ENCODE results near the gene DGCR8. TPM values are rescaled to one million over a fixed set of nuclear protein-coding genes. Genes with fewer than 3 reads are reported as not detected.

Gene DGCR8
- total and polyA plus RNA-seq, 7 donors, result 6.7 to 32.7 (median 15.3) TPM

GRCh38 chr22:20138868-20139267 is 58.8 kb downstream of the DGCR8 start:
- Histone ChIP-seq H3K36me3 (peaks cover 0 to 26% (median 0%) of the 10 kb centered on the region in 4 donors), H3K4me1 (peaks cover 0 to 49% (median 45%) of the 10 kb centered on the region in 4 donors), H3K4me3 (no peak overlapping the region), H3K27me3 (no peaks in the 10 kb centered on the region), H3K27ac (no peak overlapping the region), H3K9me3 (no peaks in the 10 kb centered on the region)
- intact Hi-C loops (cut with DNase I), result loop anchor here (10.0 kb wide), 1 partner anchor 284 kb away; the partner anchor contains the start of genes GNB1L and RTL10
- DNase-seq, result no peak
- WGBS, 2 donors, result 91 to 92% methylated on average over 16 of the region's 16 CpGs
- no peak for TF ChIP-seq POLR2A (IDR thresholded peaks at IDR 0.05)
- no peak for TF ChIP-seq CTCF (IDR thresholded peaks at IDR 0.05)
- TF ChIP-seq EP300 (IDR thresholded peaks at IDR 0.05), result no peak

GRCh38 chr22:20139391-20140106 is 59.5 kb downstream of the DGCR8 start:
- H3K4me3 ChIP-seq, result no peak overlapping the region
- no peaks in the 10 kb centered on the region for H3K27me3 ChIP-seq
- DNase-seq, result no peak
- TF ChIP-seq CTCF (IDR thresholded peaks at IDR 0.05) (no peak), EP300 (IDR thresholded peaks at IDR 0.05) (no peak), POLR2AphosphoS5 (IDR thresholded peaks at IDR 0.05) (no peak), POLR2A (IDR thresholded peaks at IDR 0.05) (no peak)
- 85 to 93% methylated on average over 36 of the region's 36 CpGs for WGBS, 2 donors
- intact Hi-C loops (cut with DNase I), result loop anchor here (10.0 kb wide), 1 partner anchor 285 kb away; the partner anchor contains the start of genes GNB1L and RTL10
- H3K36me3 ChIP-seq, result peaks cover 0 to 31% (median 0%) of the 10 kb centered on the region in 4 donors
- H3K4me1 ChIP-seq, result peaks cover 0 to 42% (median 39%) of the 10 kb centered on the region in 4 donors
- H3K27ac ChIP-seq, result no peak overlapping the region
- no peaks in the 10 kb centered on the region for H3K9me3 ChIP-seq

- intact Hi-C loops (cut with DNase I), result no loop called here
- peaks cover 0 to 37% (median 36%) of the 10 kb centered on the region in 4 donors for H3K4me1 ChIP-seq
- H3K9me3 ChIP-seq, result no peaks in the 10 kb centered on the region
- H3K27me3 ChIP-seq, result no peaks in the 10 kb centered on the region
- peaks cover 0 to 31% (median 0%) of the 10 kb centered on the region in 4 donors for H3K36me3 ChIP-seq
- WGBS, 2 donors, result 93% methylated on average over 11 of the region's 11 CpGs
- no peak overlapping the region for H3K4me3 ChIP-seq
- no peak for DNase-seq
- TF ChIP-seq POLR2AphosphoS5 (IDR thresholded peaks at IDR 0.05), result no peak
- H3K27ac ChIP-seq, result no peak overlapping the region
Measured at GRCh38 chr22:20140107-20140445, 60.0 kb downstream of the DGCR8 start.

- intact Hi-C loops (cut with DNase I), result no loop called here
- DNase-seq, result no peak
- no peaks in the 10 kb centered on the region for H3K9me3 ChIP-seq
- H3K4me3 ChIP-seq, result no peak overlapping the region
- no peak overlapping the region for H3K27ac ChIP-seq
- peaks cover 0 to 35% (median 0%) of the 10 kb centered on the region in 4 donors for H3K36me3 ChIP-seq
- H3K4me1 ChIP-seq, result peaks cover 0 to 32% (median 31%) of the 10 kb centered on the region in 4 donors
- no peak for TF ChIP-seq CTCF (IDR thresholded peaks at IDR 0.05)
- TF ChIP-seq POLR2A (IDR thresholded peaks at IDR 0.05), result no peak
- TF ChIP-seq EP300 (IDR thresholded peaks at IDR 0.05), result no peak
- no peak for TF ChIP-seq POLR2AphosphoS5 (IDR thresholded peaks at IDR 0.05)
- no peaks in the 10 kb centered on the region for H3K27me3 ChIP-seq
- WGBS, 2 donors, result 95 to 96% methylated on average over 17 of the region's 17 CpGs
Measured at GRCh38 chr22:20140521-20140964, 60.5 kb downstream of the DGCR8 start.

- intact Hi-C loops (cut with DNase I), result no loop called here
- H3K9me3 ChIP-seq, result no peaks in the 10 kb centered on the region
- H3K27ac ChIP-seq, result no peak overlapping the region
- H3K27me3 ChIP-seq, result no peaks in the 10 kb centered on the region
- no peak for DNase-seq
- H3K4me1 ChIP-seq, result peaks cover 0 to 23% (median 23%) of the 10 kb centered on the region in 4 donors
- TF ChIP-seq EP300 (IDR thresholded peaks at IDR 0.05) (no peak), POLR2AphosphoS5 (IDR thresholded peaks at IDR 0.05) (no peak), POLR2A (IDR thresholded peaks at IDR 0.05) (no peak), CTCF (IDR thresholded peaks at IDR 0.05) (no peak)
- 90 to 91% methylated on average over 22 of the region's 22 CpGs for WGBS, 2 donors
- H3K36me3 ChIP-seq, result peaks cover 0 to 38% (median 0%) of the 10 kb centered on the region in 4 donors
- no peak overlapping the region for H3K4me3 ChIP-seq
Measured at GRCh38 chr22:20141186-20142077, 61.4 kb downstream of the DGCR8 start.
